ENCODE data around the gene TAS1R1.

TAS1R1 gene

GRCh38 chr1:6614019-6614928 lies 59.2 kb downstream of the TAS1R1 start:
- DNase-seq: no peak

GRCh38 chr1:6614929-6615785 lies 60.0 kb downstream of the TAS1R1 start:
- DNase-seq: no peak

GRCh38 chr1:6619045-6619444 lies 63.9 kb downstream of the TAS1R1 start:
- DNase-seq: no peak

GRCh38 chr1:6621429-6622391 lies 66.6 kb downstream of the TAS1R1 start:
- no peak for DNase-seq

- no peak for DNase-seq
These were observed 67.5 kb downstream of the TAS1R1 start for GRCh38 chr1:6622396-6623152.

GRCh38 chr1:6623269-6623965 lies 68.3 kb downstream of the TAS1R1 start:
- peak; percentile 64 for DNase-seq

GRCh38 chr1:6624710-6625583 lies 69.8 kb downstream of the TAS1R1 start, which contains the start of gene THAP3:
TSS of gene THAP3 (plus strand) at chr1:6624868. CDS start at chr1:6625219, 351 bp downstream.
- peak; percentile 94 for DNase-seq

GRCh38 chr1:6625584-6626149 lies 70.6 kb downstream of the TAS1R1 start:
- DNase-seq: no peak

GRCh38 chr1:6627031-6627430 lies 71.9 kb downstream of the TAS1R1 start:
- DNase-seq: no peak

GRCh38 chr1:6627841-6628545 lies 72.9 kb downstream of the TAS1R1 start:
- DNase-seq: no peak

GRCh38 chr1:6628971-6629479 lies 73.9 kb downstream of the TAS1R1 start:
- DNase-seq: no peak
